WERI-Rb-1 (cell line): ENCODE measurements around the gene SCG5.

ENCODE experiments used
- DNase-seq: peaks from one replicate; pipeline ENCODE4 v3.0.0-alpha.2; 2020
- H3K27ac ChIP-seq: fragments of 250-450 bp; sonication (Bioruptor Pico); 2 replicates; pipeline ENCODE4 v1.5.1; 2020; ENCODE audit warnings: mild to moderate bottlenecking, moderate library complexity
- H3K27me3 ChIP-seq: fragments of 250-450 bp; sonication (Bioruptor Pico); 2 replicates; pipeline ENCODE4 v1.5.1; 2021; ENCODE audit warnings: mild to moderate bottlenecking, low read depth, moderate library complexity; ENCODE audit not compliant: insufficient read depth, severe bottlenecking
- H3K36me3 ChIP-seq: fragments of 250-450 bp; sonication (Bioruptor Pico); 2 replicates; pipeline ENCODE4 v1.5.1; 2020; ENCODE audit warnings: mild to moderate bottlenecking, moderate library complexity
- H3K4me3 ChIP-seq: 2 replicates; pipeline ENCODE4 v1.5.1; 2011; ENCODE audit warnings: low read depth, mild to moderate bottlenecking, control low read depth, low read length
- H3K9me3 ChIP-seq: fragments of 250-450 bp; sonication (Bioruptor Pico); 2 replicates; pipeline ENCODE4 v1.5.1; 2021; ENCODE audit warnings: mild to moderate bottlenecking, moderate library complexity; ENCODE audit not compliant: severe bottlenecking
- TF ChIP-seq, protein P1 (sequence below): IDR thresholded peaks from 2 replicates; pipeline ENCODE4 v1.5.1; 2011; ENCODE audit warnings: low read depth, mild to moderate bottlenecking, control low read depth, inconsistent platforms, low read length

Gene SCG5

GRCh38 chr15:32682977-32683630 is 41.6 kb downstream of the SCG5 start:
- no peak for DNase-seq
- H3K27ac ChIP-seq = no peak overlapping the region
- H3K9me3 ChIP-seq = no peaks in the 10 kb centered on the region
- TF ChIP-seq, protein P1, sequence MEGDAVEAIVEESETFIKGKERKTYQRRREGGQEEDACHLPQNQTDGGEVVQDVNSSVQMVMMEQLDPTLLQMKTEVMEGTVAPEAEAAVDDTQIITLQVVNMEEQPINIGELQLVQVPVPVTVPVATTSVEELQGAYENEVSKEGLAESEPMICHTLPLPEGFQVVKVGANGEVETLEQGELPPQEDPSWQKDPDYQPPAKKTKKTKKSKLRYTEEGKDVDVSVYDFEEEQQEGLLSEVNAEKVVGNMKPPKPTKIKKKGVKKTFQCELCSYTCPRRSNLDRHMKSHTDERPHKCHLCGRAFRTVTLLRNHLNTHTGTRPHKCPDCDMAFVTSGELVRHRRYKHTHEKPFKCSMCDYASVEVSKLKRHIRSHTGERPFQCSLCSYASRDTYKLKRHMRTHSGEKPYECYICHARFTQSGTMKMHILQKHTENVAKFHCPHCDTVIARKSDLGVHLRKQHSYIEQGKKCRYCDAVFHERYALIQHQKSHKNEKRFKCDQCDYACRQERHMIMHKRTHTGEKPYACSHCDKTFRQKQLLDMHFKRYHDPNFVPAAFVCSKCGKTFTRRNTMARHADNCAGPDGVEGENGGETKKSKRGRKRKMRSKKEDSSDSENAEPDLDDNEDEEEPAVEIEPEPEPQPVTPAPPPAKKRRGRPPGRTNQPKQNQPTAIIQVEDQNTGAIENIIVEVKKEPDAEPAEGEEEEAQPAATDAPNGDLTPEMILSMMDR = no peak
- no peak overlapping the region for H3K4me3 ChIP-seq
- no peaks in the 10 kb centered on the region for H3K36me3 ChIP-seq
- H3K27me3 ChIP-seq = no peaks in the 10 kb centered on the region

- no peak for DNase-seq
- Histone ChIP-seq H3K4me3 (no peak overlapping the region), H3K9me3 (no peaks in the 10 kb centered on the region), H3K27ac (no peak overlapping the region), H3K36me3 (no peaks in the 10 kb centered on the region), H3K27me3 (no peaks in the 10 kb centered on the region)
- TF ChIP-seq, protein P1 = no peak
Measured at GRCh38 chr15:32683906-32684584, 42.5 kb downstream of the SCG5 start.

DNA sequence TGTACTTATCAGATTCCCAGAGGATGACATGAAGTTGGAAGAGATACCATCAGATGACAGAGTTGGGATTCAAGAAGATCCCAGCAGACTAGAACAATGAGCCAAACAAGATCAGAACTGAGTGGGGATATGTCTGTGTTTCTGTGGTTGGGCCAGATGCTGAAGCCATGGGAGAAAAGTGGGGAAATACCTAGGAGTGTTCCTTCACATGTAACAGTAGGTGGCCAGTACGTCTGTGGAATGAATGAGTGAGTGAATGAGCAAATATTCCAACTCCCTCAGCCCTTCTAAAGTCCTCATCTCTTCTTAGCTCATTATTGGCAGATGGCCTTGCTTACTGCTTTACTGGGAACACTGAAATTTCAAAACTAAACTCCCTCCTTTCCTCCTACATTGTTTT is 44.1 kb downstream of the SCG5 start:
- no peak for DNase-seq
- H3K27ac ChIP-seq = no peak overlapping the region

GRCh38 chr15:32687556-32687955 is 46.0 kb downstream of the SCG5 start:
- H3K27ac ChIP-seq = no peak overlapping the region

More for the DNA sequence above, 44.1 kb downstream of the SCG5 start:
- Histone ChIP-seq H3K36me3 (no peaks in the 10 kb centered on the region), H3K27me3 (no peaks in the 10 kb centered on the region), H3K4me3 (no peak overlapping the region), H3K9me3 (no peaks in the 10 kb centered on the region)
- TF ChIP-seq, protein P1 = no peak

GRCh38 chr15:32688151-32688639 is 46.7 kb downstream of the SCG5 start:
- Histone ChIP-seq H3K27me3 (no peaks in the 10 kb centered on the region), H3K27ac (no peak overlapping the region), H3K36me3 (no peaks in the 10 kb centered on the region), H3K9me3 (no peaks in the 10 kb centered on the region), H3K4me3 (no peak overlapping the region)
- TF ChIP-seq, protein P1 = no peak
- no peak for DNase-seq

More at GRCh38 chr15:32687556-32687955, 46.0 kb downstream of the SCG5 start:
- TF ChIP-seq, protein P1 = no peak
- Histone ChIP-seq H3K27me3 (no peaks in the 10 kb centered on the region), H3K36me3 (no peaks in the 10 kb centered on the region), H3K9me3 (no peaks in the 10 kb centered on the region), H3K4me3 (no peak overlapping the region)
- no peak for DNase-seq
